NT2/D1 (cell line): Measurements from ENCODE around the gene MYRF.
A peak's percentile ranks its signal among the peaks of the same experiment; 100 is the strongest.

ENCODE experiments used
- DNase-seq: peaks from one replicate; pipeline ENCODE4 v3.0.0-alpha.2; 2011; ENCODE audit warnings: low read depth, low spot score
- H3K27me3 ChIP-seq: 2 replicates; pipeline ENCODE4 v1.6.0; 2011; ENCODE audit warnings: mild to moderate bottlenecking; ENCODE audit not compliant: insufficient read length, insufficient read depth
- H3K36me3 ChIP-seq: 2 replicates; pipeline ENCODE4 v1.6.1; 2011; ENCODE audit warnings: mild to moderate bottlenecking, low read length, mixed read lengths; ENCODE audit not compliant: insufficient read depth, insufficient read length
- H3K4me1 ChIP-seq: 2 replicates; pipeline ENCODE4 v1.5.1; 2011; ENCODE audit not compliant: insufficient read depth, insufficient read length
- H3K4me3 ChIP-seq: 2 replicates; pipeline ENCODE4 v1.5.1; 2011; ENCODE audit warnings: low read depth; ENCODE audit not compliant: insufficient read length
- H3K9ac ChIP-seq: 2 replicates; pipeline ENCODE4 v1.6.0; 2011; ENCODE audit warnings: low read depth; ENCODE audit not compliant: insufficient read length
- H3K9me3 ChIP-seq: 2 replicates; pipeline ENCODE4 v1.5.1; 2011; ENCODE audit warnings: mild to moderate bottlenecking, low read length; ENCODE audit not compliant: insufficient read depth
- SUZ12 ChIP-seq: IDR thresholded peaks from 2 replicates; pipeline ENCODE4 v1.6.1; 2011; ENCODE audit not compliant: insufficient read length, insufficient read depth; ENCODE audit errors: extremely low read depth
- YY1 ChIP-seq: IDR thresholded peaks from 2 replicates; pipeline ENCODE4 v1.6.1; 2011; ENCODE audit not compliant: insufficient read length, insufficient read depth
- ZNF274 ChIP-seq: IDR thresholded peaks from 2 replicates; pipeline ENCODE4 v1.6.1; 2011; ENCODE audit warnings: mild to moderate bottlenecking, low read depth, low read length

Gene MYRF

DNA sequence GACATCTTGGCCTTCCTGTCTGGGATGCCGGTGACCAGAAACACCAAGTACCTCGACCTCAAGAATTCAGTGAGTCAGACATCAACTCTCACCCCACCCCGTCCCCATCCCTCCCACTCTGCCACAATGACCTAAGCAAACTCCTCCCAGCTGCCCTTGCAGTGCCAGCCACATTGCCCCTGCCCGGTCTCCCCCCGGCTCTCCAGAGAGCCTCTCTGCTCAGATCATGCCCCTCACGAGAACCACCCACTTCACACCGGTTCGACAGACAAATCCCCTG lies 23.6 kb upstream of the MYRF start:
- TF ChIP-seq YY1, result no peak
- no peak overlapping the region for H3K9ac ChIP-seq
- no peak overlapping the region for H3K4me3 ChIP-seq
- no peaks in the 10 kb centered on the region for H3K27me3 ChIP-seq
- no peak for DNase-seq
- H3K36me3 ChIP-seq, result peaks cover 89% of the 10 kb centered on the region
- H3K9me3 ChIP-seq, result no peaks in the 10 kb centered on the region
- peaks cover 24% of the 10 kb centered on the region for H3K4me1 ChIP-seq

DNA sequence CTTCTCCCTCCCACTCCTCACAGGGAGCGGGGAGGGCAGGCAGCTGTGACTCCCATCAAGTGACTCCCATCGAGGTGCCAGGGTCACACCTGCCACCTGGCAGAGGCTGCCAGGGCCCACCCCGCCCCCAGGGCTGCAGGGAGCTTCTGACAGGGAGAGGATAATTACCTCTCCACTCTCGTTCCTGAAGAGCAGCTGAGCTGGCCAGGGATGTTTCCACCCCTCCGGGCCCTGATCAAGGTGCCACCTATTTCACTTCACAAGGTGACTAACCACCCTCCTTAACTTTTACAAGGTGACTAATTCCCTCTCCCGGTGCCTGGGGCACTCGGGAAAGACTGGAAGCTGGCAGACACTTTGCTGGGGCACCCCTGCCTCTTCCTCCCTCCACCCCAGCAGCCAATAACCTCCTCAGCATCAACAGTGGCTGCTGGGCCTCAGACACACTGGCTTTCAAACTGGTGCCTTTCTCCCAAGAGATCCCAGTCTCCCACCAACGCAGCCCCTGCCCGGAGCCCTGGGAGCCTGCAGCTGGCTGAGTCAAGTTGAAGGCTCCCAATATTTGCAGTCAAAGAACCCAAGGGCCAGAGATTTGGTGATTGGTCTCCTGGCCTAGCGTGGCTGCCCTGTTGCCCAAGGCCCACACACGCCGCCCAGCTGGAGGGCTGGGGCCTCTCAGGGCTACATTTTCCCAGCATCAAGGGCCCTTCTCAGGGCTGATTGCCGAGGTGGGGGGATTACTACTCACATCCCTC lies 22.0 kb upstream of the MYRF start:
- H3K36me3 ChIP-seq, result peaks cover 89% of the 10 kb centered on the region
- no peak for DNase-seq
- TF ChIP-seq YY1 (no peak), ZNF274 (no peak), SUZ12 (no peak)
- no peak overlapping the region for H3K4me3 ChIP-seq
- H3K9me3 ChIP-seq, result no peaks in the 10 kb centered on the region
- no peak overlapping the region for H3K9ac ChIP-seq
- H3K27me3 ChIP-seq, result no peaks in the 10 kb centered on the region
- peaks cover 26% of the 10 kb centered on the region for H3K4me1 ChIP-seq

DNA sequence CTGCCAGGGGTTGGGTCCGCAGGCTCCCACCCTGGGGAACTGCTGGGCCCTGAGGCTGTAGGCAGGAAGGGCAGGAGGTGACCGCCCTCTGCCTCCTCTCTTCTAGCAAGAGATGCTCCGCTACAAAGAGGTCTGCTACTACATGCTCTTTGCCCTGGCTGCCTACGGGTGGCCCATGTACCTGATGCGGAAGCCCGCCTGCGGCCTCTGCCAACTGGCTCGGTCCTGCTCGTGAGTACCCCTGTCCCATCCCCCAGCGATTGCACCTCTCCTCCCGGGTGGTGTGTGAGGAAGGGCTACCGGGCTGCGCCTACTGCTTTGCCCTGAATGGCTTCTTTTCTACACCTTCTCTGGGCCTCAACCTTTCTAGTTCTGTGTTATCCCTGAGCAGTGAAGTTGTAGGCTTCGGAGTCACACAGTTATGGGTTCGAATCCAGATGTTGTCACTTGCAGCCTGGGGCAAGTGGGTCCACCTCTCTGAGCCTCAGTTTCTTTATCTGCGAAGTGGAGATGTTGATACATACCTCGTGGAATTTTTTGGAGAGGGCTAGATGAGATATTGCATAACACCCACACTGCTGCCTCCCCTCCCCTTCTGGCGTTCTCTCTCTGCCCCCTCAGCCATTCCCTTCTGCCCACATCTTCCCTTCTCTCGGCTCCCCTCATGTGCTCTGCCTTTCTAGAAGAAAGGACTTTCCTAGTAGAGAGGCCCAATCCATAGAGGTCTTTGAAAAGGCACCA lies 21.1 kb upstream of the MYRF start:
- DNase-seq, result no peak
- Histone ChIP-seq H3K9me3 (no peaks in the 10 kb centered on the region), H3K4me3 (no peak overlapping the region), H3K27me3 (no peaks in the 10 kb centered on the region), H3K9ac (peak overlapping the region; percentile 46), H3K4me1 (peaks cover 26% of the 10 kb centered on the region), H3K36me3 (peaks cover 89% of the 10 kb centered on the region)
- TF ChIP-seq ZNF274, result no peak
- TF ChIP-seq SUZ12, result no peak
- no peak for TF ChIP-seq YY1

DNA sequence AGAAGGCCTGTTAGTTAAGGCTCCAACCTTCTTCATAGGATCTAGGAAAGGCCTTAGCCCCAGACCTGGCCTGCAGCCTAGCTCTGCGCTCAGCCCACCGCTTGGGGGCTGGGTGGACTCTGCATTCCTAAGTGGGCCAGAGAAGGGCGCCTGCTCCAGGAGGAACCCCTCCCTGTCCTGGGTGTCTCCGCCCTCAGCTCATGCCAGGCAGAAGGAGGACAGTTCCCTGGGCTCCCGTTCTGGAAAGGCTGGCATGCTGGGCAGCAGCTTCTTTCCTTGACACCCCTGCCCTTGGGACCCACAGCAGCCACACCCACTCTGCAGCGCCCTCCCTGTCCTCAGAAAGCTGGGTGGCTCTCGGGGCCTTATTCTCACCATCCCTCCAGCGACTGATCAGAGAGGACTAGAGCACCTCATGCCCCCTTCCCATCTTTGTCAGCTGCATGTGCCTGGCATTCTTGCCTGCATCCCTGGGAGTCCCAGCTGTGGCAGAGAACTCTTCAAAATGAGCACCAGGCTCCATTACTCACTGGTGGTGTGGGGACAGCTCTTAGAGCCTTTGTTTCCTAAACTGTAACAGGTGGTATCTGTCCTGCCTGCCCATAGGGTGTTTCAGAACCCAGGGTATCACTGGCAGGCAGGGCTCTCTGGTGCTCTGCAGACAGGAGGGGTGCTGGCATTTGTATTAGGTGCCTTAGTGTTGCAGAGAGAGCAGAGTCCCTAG lies 20.3 kb upstream of the MYRF start:
- Histone ChIP-seq H3K4me1 (peaks cover 20% of the 10 kb centered on the region), H3K9ac (peak overlapping the region; percentile 23), H3K9me3 (no peaks in the 10 kb centered on the region), H3K4me3 (no peak overlapping the region), H3K27me3 (no peaks in the 10 kb centered on the region), H3K36me3 (peaks cover 89% of the 10 kb centered on the region)
- DNase-seq, result no peak
- TF ChIP-seq ZNF274 (no peak), YY1 (no peak), SUZ12 (no peak)

DNA sequence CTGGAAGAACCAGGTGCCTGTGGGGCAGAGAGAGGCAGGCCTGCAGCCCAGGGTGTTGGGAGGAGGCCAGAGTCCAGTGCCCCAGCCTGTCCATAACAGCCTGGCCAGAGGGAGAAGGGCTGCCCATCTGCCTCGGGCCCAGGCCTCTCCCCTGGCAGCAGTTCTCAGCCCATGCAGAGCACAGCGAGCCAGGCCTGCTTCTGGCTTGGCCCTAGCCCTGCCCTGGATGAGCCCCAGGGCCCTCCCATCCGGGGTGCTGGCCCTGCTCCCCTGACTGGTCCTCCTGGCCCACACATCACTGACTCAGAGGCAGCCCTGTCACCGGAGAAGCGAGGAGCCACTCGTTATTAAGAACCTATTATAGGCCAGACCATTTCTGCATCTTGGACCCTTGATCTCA lies 19.7 kb upstream of the MYRF start:
- no peaks in the 10 kb centered on the region for H3K9me3 ChIP-seq
- H3K36me3 ChIP-seq, result peaks cover 89% of the 10 kb centered on the region
- H3K27me3 ChIP-seq, result no peaks in the 10 kb centered on the region
- H3K9ac ChIP-seq, result no peak overlapping the region
- H3K4me1 ChIP-seq, result peaks cover 17% of the 10 kb centered on the region
- H3K4me3 ChIP-seq, result no peak overlapping the region
- TF ChIP-seq ZNF274 (no peak), YY1 (no peak), SUZ12 (no peak)
- no peak for DNase-seq

DNA sequence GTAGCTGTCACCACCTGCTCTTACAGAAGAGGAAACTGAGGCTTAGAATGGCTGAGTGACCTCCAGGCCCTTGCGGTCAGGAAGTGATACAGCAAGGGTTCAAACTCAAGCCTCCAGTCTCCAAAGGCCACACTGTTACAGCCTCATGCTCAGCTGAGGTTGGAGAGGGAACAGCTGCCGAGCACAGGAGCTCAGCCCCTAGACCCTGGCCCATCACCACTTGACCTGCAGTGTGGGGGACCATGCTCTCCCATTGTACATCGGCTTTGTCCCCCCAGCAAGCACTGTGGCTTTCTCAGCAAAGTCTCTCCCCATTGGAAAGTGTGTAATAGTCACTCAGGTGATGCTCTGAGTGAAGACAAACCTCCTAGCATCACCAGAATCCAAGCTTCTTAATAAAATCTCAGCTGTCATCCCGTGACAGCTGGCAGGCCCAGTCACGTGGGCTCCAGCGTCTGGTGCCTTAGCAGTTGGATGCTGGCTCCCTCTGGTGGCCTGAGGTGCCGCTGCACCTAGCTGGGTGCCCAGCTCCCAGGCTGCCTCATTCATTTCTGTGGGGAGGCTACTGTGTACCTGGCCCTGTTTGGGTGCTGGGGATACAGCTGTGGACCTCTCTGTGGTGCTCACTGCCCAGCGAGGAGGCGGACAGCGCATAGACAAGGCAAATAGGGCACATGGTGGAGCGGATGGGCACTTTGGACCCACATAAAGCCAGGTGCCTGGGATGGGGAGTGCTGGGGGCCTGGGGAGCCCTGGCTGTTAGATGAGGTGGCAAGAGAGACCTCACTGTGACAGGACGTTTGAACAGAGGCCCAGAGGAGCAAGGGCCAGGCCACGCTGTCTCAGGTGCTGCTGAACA lies 19.1 kb upstream of the MYRF start:
- H3K9me3 ChIP-seq, result no peaks in the 10 kb centered on the region
- H3K27me3 ChIP-seq, result no peaks in the 10 kb centered on the region
- no peak for TF ChIP-seq ZNF274
- no peak for TF ChIP-seq SUZ12
- TF ChIP-seq YY1, result no peak
- no peak overlapping the region for H3K4me3 ChIP-seq
- peaks cover 12% of the 10 kb centered on the region for H3K4me1 ChIP-seq
- H3K9ac ChIP-seq, result peak overlapping the region; percentile 65
- DNase-seq, result peak; percentile 67
- peaks cover 89% of the 10 kb centered on the region for H3K36me3 ChIP-seq

DNA sequence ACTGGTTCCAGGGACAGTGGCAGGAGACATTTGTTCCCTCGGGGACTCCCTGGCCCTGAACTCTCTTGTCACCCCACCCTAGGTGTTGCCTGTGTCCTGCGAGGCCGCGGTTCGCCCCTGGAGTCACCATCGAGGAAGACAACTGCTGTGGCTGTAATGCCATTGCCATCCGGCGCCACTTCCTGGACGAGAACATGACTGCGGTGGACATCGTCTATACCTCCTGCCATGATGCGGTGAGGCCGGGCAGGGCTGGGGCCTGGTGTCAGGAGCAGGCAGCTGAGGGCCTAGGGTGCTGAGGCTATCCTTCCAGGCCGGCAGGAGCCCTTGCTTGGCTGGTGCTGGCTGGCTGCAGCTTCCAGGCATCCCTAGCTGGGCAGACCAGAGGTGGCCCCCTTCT lies 17.7 kb upstream of the MYRF start:
- H3K36me3 ChIP-seq, result peaks cover 88% of the 10 kb centered on the region
- no peaks in the 10 kb centered on the region for H3K9me3 ChIP-seq
- H3K27me3 ChIP-seq, result no peaks in the 10 kb centered on the region
- H3K4me3 ChIP-seq, result no peak overlapping the region
- no peak for DNase-seq
- no peak for TF ChIP-seq SUZ12
- TF ChIP-seq ZNF274, result no peak
- H3K4me1 ChIP-seq, result peaks cover 13% of the 10 kb centered on the region
- no peak overlapping the region for H3K9ac ChIP-seq
